ENCODE measurements around the gene GBP3. TPM values are rescaled to one million over a fixed set of nuclear protein-coding genes. Genes with fewer than 3 reads are reported as not detected.
"Not testable (repeated sequence)": the region's sequence is repeated elsewhere in the genome, so short reads cannot be mapped to it uniquely, and the experiment has no call there.

Gene GBP3
- polyA plus RNA-seq (2012; ENCODE audit: insufficient read depth, insufficient read length) = 11.4 TPM

- peak within 1 kb of the TSS; percentile 61 for H3K4me3 ChIP-seq (ENCODE audit: low read length)
Observed at GRCh38 chr1:89022167-89022959, at the start of gene GBP3. GBP3 (minus strand) TSS chr1:89022866; CDS start chr1:89020721, 2,145 bp downstream.

GRCh38 chr1:89070509-89070908 lies 47.8 kb upstream of the GBP3 start:
- DNase-seq (ENCODE audit: low read depth, low spot score) = no peak
- H3K4me3 ChIP-seq (ENCODE audit: low read length) = no peak overlapping the region

More at GRCh38 chr1:89022167-89022959, at the start of gene GBP3:
- DNase-seq (ENCODE audit: low read depth, low spot score) = peak; percentile 55

GRCh38 chr1:89069951-89070350 lies 47.3 kb upstream of the GBP3 start:
- no peak overlapping the region for H3K4me3 ChIP-seq (ENCODE audit: low read length)
- DNase-seq (ENCODE audit: low read depth, low spot score) = no peak

GRCh38 chr1:89068291-89068690 lies 45.6 kb upstream of the GBP3 start:
- H3K4me3 ChIP-seq (ENCODE audit: low read length) = no peak overlapping the region
- DNase-seq (ENCODE audit: low read depth, low spot score) = no peak

- peak; percentile 42 for DNase-seq (ENCODE audit: low read depth, low spot score)
- H3K4me3 ChIP-seq (ENCODE audit: low read length) = peak within 1 kb of the TSS; percentile 55
Observed at GRCh38 chr1:89065079-89065868, 42.6 kb upstream of the GBP3 start, which contains the start of gene GBP1. GBP1 (minus strand) TSS chr1:89065208; CDS start chr1:89063234, 1,974 bp downstream.

GRCh38 chr1:89064632-89065031 lies 42.0 kb upstream of the GBP3 start:
- DNase-seq (ENCODE audit: low read depth, low spot score) = no peak
- peak overlapping the region; percentile 55 for H3K4me3 ChIP-seq (ENCODE audit: low read length)

- DNase-seq (ENCODE audit: low read depth, low spot score) = no peak
- no peak overlapping the region for H3K4me3 ChIP-seq (ENCODE audit: low read length)
Observed at GRCh38 chr1:89063094-89063493, 40.4 kb upstream of the GBP3 start.

- no peak for DNase-seq (ENCODE audit: low read depth, low spot score)
- H3K4me3 ChIP-seq (ENCODE audit: low read length) = no peak overlapping the region
Observed at GRCh38 chr1:89060091-89060490, 37.4 kb upstream of the GBP3 start.

- H3K4me3 ChIP-seq (ENCODE audit: low read length) = no peak overlapping the region
Observed at GRCh38 chr1:89051955-89052312, 29.3 kb upstream of the GBP3 start.

GRCh38 chr1:89051300-89051954 lies 28.8 kb upstream of the GBP3 start:
- DNase-seq (ENCODE audit: low read depth, low spot score) = no peak
- no peak overlapping the region for H3K4me3 ChIP-seq (ENCODE audit: low read length)

More at GRCh38 chr1:89051955-89052312, 29.3 kb upstream of the GBP3 start:
- no peak for DNase-seq (ENCODE audit: low read depth, low spot score)

- no peak for DNase-seq (ENCODE audit: low read depth, low spot score)
Observed at GRCh38 chr1:89050649-89051033, 28.0 kb upstream of the GBP3 start.

GRCh38 chr1:89049901-89050648 lies 27.4 kb upstream of the GBP3 start:
- not testable (repeated sequence) for DNase-seq (ENCODE audit: low read depth, low spot score); H3K4me3 ChIP-seq (ENCODE audit: low read length)

More at GRCh38 chr1:89050649-89051033, 28.0 kb upstream of the GBP3 start:
- H3K4me3 ChIP-seq (ENCODE audit: low read length) = no peak overlapping the region

- not testable (repeated sequence) for H3K4me3 ChIP-seq (ENCODE audit: low read length); DNase-seq (ENCODE audit: low read depth, low spot score)
Observed at GRCh38 chr1:89049187-89049586, 26.5 kb upstream of the GBP3 start.

GRCh38 chr1:89047734-89048133 lies 25.1 kb upstream of the GBP3 start:
- no peak overlapping the region for H3K4me3 ChIP-seq (ENCODE audit: low read length)
- no peak for DNase-seq (ENCODE audit: low read depth, low spot score)

GRCh38 chr1:89046318-89047183 lies 23.9 kb upstream of the GBP3 start:
- DNase-seq (ENCODE audit: low read depth, low spot score); H3K4me3 ChIP-seq (ENCODE audit: low read length): not testable (repeated sequence)

- no peak overlapping the region for H3K4me3 ChIP-seq (ENCODE audit: low read length)
- DNase-seq (ENCODE audit: low read depth, low spot score) = no peak
Observed at GRCh38 chr1:89044970-89045721, 22.5 kb upstream of the GBP3 start.

GRCh38 chr1:89043940-89044339 lies 21.3 kb upstream of the GBP3 start:
- DNase-seq (ENCODE audit: low read depth, low spot score) = no peak
- H3K4me3 ChIP-seq (ENCODE audit: low read length) = no peak overlapping the region

Measured in Jurkat, Clone E6-1 (cell line).